ENCODE results near the gene SLC13A1. TPM values are rescaled to one million over a fixed set of nuclear protein-coding genes. Genes with fewer than 3 reads are reported as not detected.

SLC13A1 gene, protein sequence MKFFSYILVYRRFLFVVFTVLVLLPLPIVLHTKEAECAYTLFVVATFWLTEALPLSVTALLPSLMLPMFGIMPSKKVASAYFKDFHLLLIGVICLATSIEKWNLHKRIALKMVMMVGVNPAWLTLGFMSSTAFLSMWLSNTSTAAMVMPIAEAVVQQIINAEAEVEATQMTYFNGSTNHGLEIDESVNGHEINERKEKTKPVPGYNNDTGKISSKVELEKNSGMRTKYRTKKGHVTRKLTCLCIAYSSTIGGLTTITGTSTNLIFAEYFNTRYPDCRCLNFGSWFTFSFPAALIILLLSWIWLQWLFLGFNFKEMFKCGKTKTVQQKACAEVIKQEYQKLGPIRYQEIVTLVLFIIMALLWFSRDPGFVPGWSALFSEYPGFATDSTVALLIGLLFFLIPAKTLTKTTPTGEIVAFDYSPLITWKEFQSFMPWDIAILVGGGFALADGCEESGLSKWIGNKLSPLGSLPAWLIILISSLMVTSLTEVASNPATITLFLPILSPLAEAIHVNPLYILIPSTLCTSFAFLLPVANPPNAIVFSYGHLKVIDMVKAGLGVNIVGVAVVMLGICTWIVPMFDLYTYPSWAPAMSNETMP
- total RNA-seq: not detected in 2 replicates

DNA sequence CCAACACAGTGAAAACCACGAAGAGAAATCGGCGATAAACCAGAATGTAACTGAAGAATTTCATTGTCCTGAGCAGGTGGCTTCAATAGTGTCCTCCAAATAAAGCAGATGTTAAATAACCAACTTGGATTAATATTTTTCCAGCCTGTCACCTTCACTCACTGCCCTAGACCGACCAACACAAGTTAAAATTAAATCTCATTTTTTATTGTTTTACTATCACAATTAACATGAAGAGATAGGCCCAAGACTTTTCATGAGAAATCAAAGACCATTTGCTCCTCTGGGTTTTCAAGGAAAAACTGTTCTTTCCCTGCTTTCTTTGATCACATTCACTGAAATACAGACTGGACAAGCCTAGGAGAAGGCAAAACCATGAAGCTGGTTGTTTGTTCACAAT is at the start of gene SLC13A1:
Gene SLC13A1 (minus strand): TSS at position 87 of the 400 bp plus-strand sequence. CDS start 23 bp downstream, at position 64.

Other genes with a start within 250 kb of the SLC13A1 start
- gene TAS2R16, start 204.3 kb downstream of the SLC13A1 start, total RNA-seq: not detected in 2 replicates